Measurements from ENCODE around the gene ROM1.
"Not testable (repeated sequence)": the region's sequence is repeated elsewhere in the genome, so short reads cannot be mapped to it uniquely, and the experiment has no call there.

Gene ROM1

GRCh38 chr11:62574363-62575071 is 38.5 kb upstream of the ROM1 start:
- H3K4me3 ChIP-seq (ENCODE audit: low read depth in 1 of 2, low read length in 2 of 2), result peak overlapping the region; percentile 53 to 96
- peak overlapping the region; percentile 79 for H3K9ac ChIP-seq (ENCODE audit: low read length)
- no peaks in the 10 kb centered on the region for H3K27me3 ChIP-seq (ENCODE audit: control insufficient read depth in 1 of 2, insufficient read depth in 2 of 2, low read length in 2 of 2)
- peaks cover 23% of the 10 kb centered on the region for H3K4me1 ChIP-seq (ENCODE audit: insufficient read depth, low read length)
- H3K9me3 ChIP-seq (ENCODE audit: low read length), result no peaks in the 10 kb centered on the region
- H3K36me3 ChIP-seq (ENCODE audit: insufficient read depth, low read length), result peaks cover 55% of the 10 kb centered on the region
- peak overlapping the region; percentile 94 for H3K27ac ChIP-seq (ENCODE audit: low read depth, low read length)

- H3K27ac ChIP-seq (ENCODE audit: low read depth, low read length), result peak overlapping the region; percentile 94
- no peaks in the 10 kb centered on the region for H3K9me3 ChIP-seq (ENCODE audit: low read length)
- H3K4me3 ChIP-seq (ENCODE audit: low read depth in 1 of 2, low read length in 2 of 2), result peak overlapping the region; percentile 53 to 96
- H3K36me3 ChIP-seq (ENCODE audit: insufficient read depth, low read length), result peaks cover 49% of the 10 kb centered on the region
- no peaks in the 10 kb centered on the region for H3K27me3 ChIP-seq (ENCODE audit: control insufficient read depth in 1 of 2, insufficient read depth in 2 of 2, low read length in 2 of 2)
- peak overlapping the region; percentile 79 for H3K9ac ChIP-seq (ENCODE audit: low read length)
- peaks cover 23% of the 10 kb centered on the region for H3K4me1 ChIP-seq (ENCODE audit: insufficient read depth, low read length)
Measured at GRCh38 chr11:62575156-62575555, 37.9 kb upstream of the ROM1 start.

DNA sequence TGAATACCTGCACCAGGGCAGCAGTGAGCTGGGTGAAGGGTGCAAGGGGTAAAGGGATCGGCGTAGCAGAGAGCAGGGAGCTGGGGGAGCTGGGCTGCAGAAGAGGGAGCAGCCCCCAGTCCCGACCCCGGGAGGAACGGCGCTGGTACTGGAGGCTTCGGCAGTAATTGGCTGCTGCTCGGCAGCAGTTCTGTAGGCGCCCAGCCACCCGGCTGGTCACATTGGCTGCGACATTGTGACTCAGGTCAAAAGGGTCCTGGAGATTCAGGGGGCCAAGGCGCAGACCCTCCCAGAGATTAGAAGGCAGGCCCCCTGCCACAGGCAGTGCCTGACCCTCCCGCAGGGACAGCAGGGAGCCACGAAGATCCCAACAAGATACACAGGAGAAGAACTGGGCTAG is 37.2 kb upstream of the ROM1 start:
- no peak overlapping the region for H3K27ac ChIP-seq (ENCODE audit: low read depth, low read length)
- peak overlapping the region in 1 of 2 donors; percentile 96 for H3K4me3 ChIP-seq (ENCODE audit: low read depth in 1 of 2, low read length in 2 of 2)
- H3K27me3 ChIP-seq (ENCODE audit: control insufficient read depth in 1 of 2, insufficient read depth in 2 of 2, low read length in 2 of 2), result no peaks in the 10 kb centered on the region
- no peak overlapping the region for H3K9ac ChIP-seq (ENCODE audit: low read length)
- peaks cover 23% of the 10 kb centered on the region for H3K4me1 ChIP-seq (ENCODE audit: insufficient read depth, low read length)
- no peaks in the 10 kb centered on the region for H3K9me3 ChIP-seq (ENCODE audit: low read length)
- H3K36me3 ChIP-seq (ENCODE audit: insufficient read depth, low read length), result peaks cover 44% of the 10 kb centered on the region

DNA sequence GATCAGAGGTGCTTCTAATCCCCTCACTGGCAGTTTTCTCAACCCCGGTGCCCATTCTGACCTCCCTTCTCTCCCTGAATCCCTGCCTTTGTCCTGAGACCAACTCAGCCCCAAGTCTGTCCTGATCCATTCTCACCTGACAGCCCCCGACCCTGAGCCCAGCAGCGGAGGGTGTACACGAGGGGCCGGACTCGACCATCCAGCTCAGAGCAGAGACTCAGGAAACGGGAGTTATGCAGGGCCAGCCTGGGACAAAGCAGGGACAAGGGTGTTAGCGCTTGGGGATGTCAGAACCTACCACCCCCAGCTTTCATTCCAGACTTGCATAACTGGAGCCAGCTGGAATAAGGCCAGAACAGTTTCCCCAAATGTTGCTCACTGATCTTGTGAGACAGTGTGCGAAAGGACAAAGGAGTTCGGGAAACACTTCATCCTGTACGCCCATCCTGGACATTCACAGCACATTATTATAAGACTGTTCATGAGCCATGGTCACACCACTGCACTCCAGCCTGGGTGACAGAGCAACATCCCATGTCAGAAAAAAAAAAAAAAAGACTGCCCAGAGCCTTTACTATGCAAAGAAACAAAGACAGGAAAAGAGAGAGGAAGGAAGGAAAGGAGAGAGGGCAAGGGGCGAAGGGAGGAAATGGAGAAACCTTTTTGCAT is 35.9 kb upstream of the ROM1 start:
- peaks cover 20% of the 10 kb centered on the region for H3K4me1 ChIP-seq (ENCODE audit: insufficient read depth, low read length)
- H3K27ac ChIP-seq (ENCODE audit: low read depth, low read length), result no peak overlapping the region
- peaks cover 38% of the 10 kb centered on the region for H3K36me3 ChIP-seq (ENCODE audit: insufficient read depth, low read length)
- no peak overlapping the region for H3K9ac ChIP-seq (ENCODE audit: low read length)
- H3K4me3 ChIP-seq (ENCODE audit: low read depth in 1 of 2, low read length in 2 of 2), result no peak overlapping the region
- no peaks in the 10 kb centered on the region for H3K27me3 ChIP-seq (ENCODE audit: control insufficient read depth in 1 of 2, insufficient read depth in 2 of 2, low read length in 2 of 2)
- H3K9me3 ChIP-seq (ENCODE audit: low read length), result no peaks in the 10 kb centered on the region

DNA sequence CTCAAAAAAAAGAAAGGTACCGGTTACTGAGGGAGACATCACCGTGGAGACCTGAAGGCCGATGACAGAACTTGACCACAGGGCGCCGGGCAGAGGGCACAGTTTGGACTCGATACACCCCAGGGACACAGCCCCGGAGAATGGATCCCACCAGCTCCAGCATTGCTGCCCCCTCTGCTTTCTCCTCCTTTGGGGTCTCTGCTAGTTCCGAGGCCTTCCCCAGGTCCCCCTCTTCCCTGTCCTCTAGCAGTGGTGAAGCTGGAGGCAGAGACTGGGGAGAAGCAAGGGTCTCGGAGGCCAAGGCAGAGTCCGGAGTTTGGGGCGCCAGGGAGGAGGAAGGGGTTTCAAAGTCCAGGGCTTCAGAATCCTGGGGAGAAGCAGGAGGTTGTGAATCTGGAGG is 34.5 kb upstream of the ROM1 start:
- H3K4me3 ChIP-seq (ENCODE audit: low read depth in 1 of 2, low read length in 2 of 2), result no peak overlapping the region
- H3K36me3 ChIP-seq (ENCODE audit: insufficient read depth, low read length), result peaks cover 39% of the 10 kb centered on the region
- H3K27me3 ChIP-seq (ENCODE audit: control insufficient read depth in 1 of 2, insufficient read depth in 2 of 2, low read length in 2 of 2), result no peaks in the 10 kb centered on the region
- no peak overlapping the region for H3K27ac ChIP-seq (ENCODE audit: low read depth, low read length)
- no peaks in the 10 kb centered on the region for H3K9me3 ChIP-seq (ENCODE audit: low read length)
- no peak overlapping the region for H3K9ac ChIP-seq (ENCODE audit: low read length)
- H3K4me1 ChIP-seq (ENCODE audit: insufficient read depth, low read length), result peaks cover 12% of the 10 kb centered on the region

DNA sequence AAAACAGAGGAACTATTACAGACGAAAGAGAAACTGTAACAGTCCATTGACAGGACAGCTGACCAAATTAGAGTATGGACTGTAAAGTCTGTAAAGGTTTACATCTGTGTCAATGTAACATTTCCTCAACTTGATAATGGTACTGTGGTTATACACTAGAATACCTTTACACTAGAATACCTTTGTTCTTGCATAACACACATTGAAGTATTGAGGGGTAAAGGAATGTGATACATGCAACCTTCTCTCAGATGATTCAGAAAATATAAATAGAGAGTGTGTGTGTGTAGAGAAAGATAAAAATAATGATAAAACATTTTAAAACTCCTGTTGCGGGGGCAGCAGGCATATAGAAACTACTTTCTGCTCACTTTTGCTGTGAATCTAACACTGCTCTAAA is 33.8 kb upstream of the ROM1 start:
- H3K9me3 ChIP-seq (ENCODE audit: low read length), result no peaks in the 10 kb centered on the region
- no peaks in the 10 kb centered on the region for H3K27me3 ChIP-seq (ENCODE audit: control insufficient read depth in 1 of 2, insufficient read depth in 2 of 2, low read length in 2 of 2)
- H3K4me1 ChIP-seq (ENCODE audit: insufficient read depth, low read length), result peaks cover 12% of the 10 kb centered on the region
- H3K4me3 ChIP-seq (ENCODE audit: low read depth in 1 of 2, low read length in 2 of 2), result no peak overlapping the region
- H3K9ac ChIP-seq (ENCODE audit: low read length), result no peak overlapping the region
- H3K27ac ChIP-seq (ENCODE audit: low read depth, low read length), result no peak overlapping the region
- peaks cover 40% of the 10 kb centered on the region for H3K36me3 ChIP-seq (ENCODE audit: insufficient read depth, low read length)

DNA sequence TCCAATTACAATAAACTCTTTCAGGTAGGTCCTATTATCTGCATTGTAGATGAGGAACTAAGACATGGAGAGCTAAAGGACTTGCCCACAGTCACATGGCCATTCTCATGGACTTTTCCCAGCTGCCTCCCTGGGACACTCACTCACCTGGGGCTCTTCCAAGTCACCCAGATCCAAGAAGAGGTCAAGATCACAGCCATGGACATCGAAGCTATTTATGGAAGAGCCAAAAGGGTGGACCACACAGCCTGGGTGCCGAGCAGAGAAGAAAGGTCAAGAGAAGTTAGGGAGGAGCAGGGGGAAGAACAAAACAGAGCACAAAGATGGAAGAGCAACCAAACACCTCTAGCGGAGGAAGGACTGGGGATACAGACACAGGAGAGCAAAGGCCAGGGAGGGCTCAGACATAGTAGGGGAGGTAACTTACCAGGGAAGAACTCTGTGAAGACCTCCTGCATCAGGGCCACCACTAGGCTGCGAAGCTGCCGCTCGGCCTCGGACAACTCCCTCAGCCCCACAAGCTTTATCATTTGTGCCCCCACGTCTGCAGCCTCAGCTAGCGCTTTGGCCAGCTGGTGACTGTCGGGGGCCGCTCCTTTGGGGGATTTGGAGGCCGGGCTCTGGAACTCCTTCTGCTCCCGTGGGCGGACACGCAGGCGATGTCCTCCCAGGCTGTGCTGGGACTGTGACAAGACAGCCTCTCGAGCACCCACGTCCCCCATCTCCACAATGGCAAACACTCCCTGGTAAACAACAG is 31.9 kb upstream of the ROM1 start:
- peaks cover 42% of the 10 kb centered on the region for H3K36me3 ChIP-seq (ENCODE audit: insufficient read depth, low read length)

GRCh38 chr11:62581735-62582134 is 31.3 kb upstream of the ROM1 start:
- not testable (repeated sequence) for H3K9ac ChIP-seq (ENCODE audit: low read length); H3K4me1 ChIP-seq (ENCODE audit: insufficient read depth, low read length); H3K4me3 ChIP-seq (ENCODE audit: low read depth in 1 of 2, low read length in 2 of 2); H3K27me3 ChIP-seq (ENCODE audit: control insufficient read depth in 1 of 2, insufficient read depth in 2 of 2, low read length in 2 of 2); H3K9me3 ChIP-seq (ENCODE audit: low read length); H3K27ac ChIP-seq (ENCODE audit: low read depth, low read length)
- H3K36me3 ChIP-seq (ENCODE audit: insufficient read depth, low read length), result peaks cover 36% of the 10 kb centered on the region

More for the DNA sequence above, 31.9 kb upstream of the ROM1 start:
- Histone ChIP-seq H3K4me1 (ENCODE audit: insufficient read depth, low read length) (no peaks in the 10 kb centered on the region), H3K9me3 (ENCODE audit: low read length) (no peaks in the 10 kb centered on the region), H3K4me3 (ENCODE audit: low read depth in 1 of 2, low read length in 2 of 2) (no peak overlapping the region), H3K27me3 (ENCODE audit: control insufficient read depth in 1 of 2, insufficient read depth in 2 of 2, low read length in 2 of 2) (no peaks in the 10 kb centered on the region), H3K27ac (ENCODE audit: low read depth, low read length) (no peak overlapping the region), H3K9ac (ENCODE audit: low read length) (no peak overlapping the region)

DNA sequence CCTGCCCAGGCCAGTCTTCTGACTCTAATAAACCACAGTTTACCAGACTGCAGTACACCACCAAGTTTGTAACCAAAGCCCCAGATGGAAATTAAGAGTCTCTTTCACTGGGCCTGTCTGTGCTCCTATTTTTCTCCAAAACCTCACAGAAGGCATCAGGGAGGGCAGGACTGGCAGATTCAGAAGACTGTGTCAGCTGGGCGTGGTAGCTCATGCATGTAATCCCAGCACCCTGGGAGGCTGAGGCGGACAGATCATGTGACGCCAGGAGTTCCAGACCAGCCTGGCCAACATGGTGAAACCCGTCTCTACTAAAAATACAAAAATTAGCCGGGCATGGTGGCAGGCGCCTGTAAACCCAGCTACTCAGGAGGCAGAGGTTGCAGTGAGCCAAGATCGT is 27.7 kb upstream of the ROM1 start:
- H3K9me3 ChIP-seq (ENCODE audit: low read length); H3K4me3 ChIP-seq (ENCODE audit: low read depth in 1 of 2, low read length in 2 of 2); H3K9ac ChIP-seq (ENCODE audit: low read length); H3K4me1 ChIP-seq (ENCODE audit: insufficient read depth, low read length); H3K27ac ChIP-seq (ENCODE audit: low read depth, low read length); H3K27me3 ChIP-seq (ENCODE audit: control insufficient read depth in 1 of 2, insufficient read depth in 2 of 2, low read length in 2 of 2): not testable (repeated sequence)
- peaks cover 34% of the 10 kb centered on the region for H3K36me3 ChIP-seq (ENCODE audit: insufficient read depth, low read length)

DNA sequence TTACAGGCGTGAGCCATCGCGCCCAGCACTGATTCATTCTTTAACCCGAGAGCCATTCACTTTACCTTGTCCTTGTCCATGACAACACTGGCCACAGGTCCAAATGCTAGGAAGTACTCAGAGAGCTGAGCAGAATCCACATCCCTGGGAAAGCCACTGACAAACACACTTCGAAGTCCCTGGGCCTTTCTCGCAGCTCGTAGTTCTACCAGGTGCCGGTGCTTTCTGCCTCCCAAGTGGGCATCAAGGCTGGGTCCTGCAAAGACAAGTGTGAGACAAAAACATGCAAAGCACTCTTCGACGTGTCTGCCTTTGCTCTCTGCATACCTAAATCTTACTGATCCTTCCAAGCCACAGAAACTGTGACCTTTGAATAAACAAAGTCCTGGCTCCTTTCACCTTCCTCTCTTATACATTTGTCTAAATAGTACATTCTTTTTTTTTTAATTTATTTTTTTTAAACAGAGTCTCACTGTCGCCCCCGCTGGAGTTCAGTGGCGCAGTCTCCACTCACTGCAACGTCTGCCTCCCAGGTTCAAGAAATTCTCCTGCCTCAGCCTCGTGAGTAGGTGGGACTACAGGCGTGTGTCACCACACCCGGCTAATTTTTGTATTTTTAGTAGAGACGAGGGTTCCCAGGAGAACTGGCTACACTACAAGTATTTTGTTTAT is 24.0 kb upstream of the ROM1 start:
- Histone ChIP-seq H3K36me3 (ENCODE audit: insufficient read depth, low read length) (peaks cover 31% of the 10 kb centered on the region), H3K9ac (ENCODE audit: low read length) (no peak overlapping the region), H3K4me1 (ENCODE audit: insufficient read depth, low read length) (peaks cover 15% of the 10 kb centered on the region), H3K27ac (ENCODE audit: low read depth, low read length) (no peak overlapping the region), H3K27me3 (ENCODE audit: control insufficient read depth in 1 of 2, insufficient read depth in 2 of 2, low read length in 2 of 2) (no peaks in the 10 kb centered on the region), H3K4me3 (ENCODE audit: low read depth in 1 of 2, low read length in 2 of 2) (no peak overlapping the region), H3K9me3 (ENCODE audit: low read length) (no peaks in the 10 kb centered on the region)

- H3K9me3 ChIP-seq (ENCODE audit: low read length), result no peaks in the 10 kb centered on the region
- H3K36me3 ChIP-seq (ENCODE audit: insufficient read depth, low read length), result peaks cover 49% of the 10 kb centered on the region
- peak within 1 kb of the TSS; percentile 78 to 90 for H3K4me3 ChIP-seq (ENCODE audit: low read depth in 1 of 2, low read length in 2 of 2)
- peaks cover 15% of the 10 kb centered on the region for H3K4me1 ChIP-seq (ENCODE audit: insufficient read depth, low read length)
- H3K27me3 ChIP-seq (ENCODE audit: control insufficient read depth in 1 of 2, insufficient read depth in 2 of 2, low read length in 2 of 2), result no peaks in the 10 kb centered on the region
- peak within 1 kb of the TSS; percentile 87 for H3K9ac ChIP-seq (ENCODE audit: low read length)
- H3K27ac ChIP-seq (ENCODE audit: low read depth, low read length), result peak within 1 kb of the TSS; percentile 99
Measured at GRCh38 chr11:62591448-62592145, 21.5 kb upstream of the ROM1 start, which contains the start of gene TUT1. TUT1 (minus strand) TSS chr11:62591523; CDS start chr11:62591485, 38 bp downstream.

Data from muscle layer of colon (tissue), 2 donors.